HG03139 (cell line): ENCODE measurements around the gene TK2.
"Not testable (repeated sequence)": the region's sequence is repeated elsewhere in the genome, so short reads cannot be mapped to it uniquely, and the experiment has no call there.

Source experiments
- ATAC-seq: cut with Tn5 transposase; IDR thresholded peaks from one replicate; pipeline ENCODE4 v1.9.1; 2021; ENCODE audit not compliant: unreplicated experiment

TK2 gene

DNA sequence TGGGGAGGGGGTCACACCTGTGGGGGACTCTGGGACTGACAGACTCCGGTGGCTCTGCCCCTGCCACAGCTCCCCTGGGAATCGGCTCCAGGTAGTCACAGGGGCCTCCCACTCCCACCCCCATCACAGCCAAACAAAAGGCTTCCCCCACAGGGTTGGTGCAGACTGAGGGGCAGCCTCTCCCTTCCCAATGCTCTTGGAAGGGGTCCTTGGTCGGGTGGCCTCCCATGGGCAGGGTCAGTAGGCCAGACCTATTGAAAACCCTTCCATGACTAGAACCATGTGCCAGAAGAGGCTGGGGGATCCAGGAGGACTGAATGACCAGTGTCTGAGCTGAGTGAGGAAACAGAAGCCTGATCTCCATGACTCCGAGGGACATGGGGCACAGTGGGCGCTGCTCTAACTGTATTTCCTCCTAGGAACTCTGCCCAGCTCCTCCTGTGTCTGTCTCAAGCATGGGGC is 28.6 kb downstream of the TK2 start:
- ATAC-seq: no peak

DNA sequence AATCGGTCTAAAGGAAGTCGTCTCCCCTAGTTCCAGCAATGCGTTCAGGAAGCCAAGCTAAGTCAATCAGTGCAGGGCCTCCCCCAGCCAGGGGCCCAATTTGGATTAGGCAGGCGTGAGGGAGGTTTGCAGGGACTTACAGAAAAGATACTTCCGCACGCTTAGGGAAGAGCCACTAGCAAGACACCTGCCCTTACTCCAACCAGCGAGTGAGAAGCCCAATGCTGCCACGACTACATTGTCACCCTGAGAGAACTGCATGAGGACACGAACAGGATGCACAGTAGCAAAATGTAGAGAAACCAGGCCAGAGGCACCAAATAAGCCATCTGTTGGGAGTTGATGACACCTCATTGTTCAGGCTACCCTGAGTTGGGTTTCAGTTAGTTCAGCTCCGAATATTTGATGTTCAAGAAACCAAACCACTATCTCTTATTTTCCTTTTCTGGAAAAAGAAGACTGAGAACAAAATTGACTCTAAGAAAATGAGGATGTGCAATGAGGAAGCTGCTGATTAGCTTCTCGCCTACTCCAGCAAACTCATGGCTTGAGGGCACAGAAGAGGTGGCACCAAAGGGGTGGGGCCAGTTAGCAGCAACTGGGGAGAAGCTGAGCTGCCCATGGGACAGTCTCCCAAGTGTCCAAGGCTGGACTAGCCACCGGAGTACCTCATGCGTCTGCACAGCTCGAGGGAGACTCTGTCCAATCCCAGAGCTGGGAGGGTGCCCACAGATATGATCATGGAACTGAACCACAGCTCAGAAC is 29.3 kb downstream of the TK2 start:
- no peak for ATAC-seq

DNA sequence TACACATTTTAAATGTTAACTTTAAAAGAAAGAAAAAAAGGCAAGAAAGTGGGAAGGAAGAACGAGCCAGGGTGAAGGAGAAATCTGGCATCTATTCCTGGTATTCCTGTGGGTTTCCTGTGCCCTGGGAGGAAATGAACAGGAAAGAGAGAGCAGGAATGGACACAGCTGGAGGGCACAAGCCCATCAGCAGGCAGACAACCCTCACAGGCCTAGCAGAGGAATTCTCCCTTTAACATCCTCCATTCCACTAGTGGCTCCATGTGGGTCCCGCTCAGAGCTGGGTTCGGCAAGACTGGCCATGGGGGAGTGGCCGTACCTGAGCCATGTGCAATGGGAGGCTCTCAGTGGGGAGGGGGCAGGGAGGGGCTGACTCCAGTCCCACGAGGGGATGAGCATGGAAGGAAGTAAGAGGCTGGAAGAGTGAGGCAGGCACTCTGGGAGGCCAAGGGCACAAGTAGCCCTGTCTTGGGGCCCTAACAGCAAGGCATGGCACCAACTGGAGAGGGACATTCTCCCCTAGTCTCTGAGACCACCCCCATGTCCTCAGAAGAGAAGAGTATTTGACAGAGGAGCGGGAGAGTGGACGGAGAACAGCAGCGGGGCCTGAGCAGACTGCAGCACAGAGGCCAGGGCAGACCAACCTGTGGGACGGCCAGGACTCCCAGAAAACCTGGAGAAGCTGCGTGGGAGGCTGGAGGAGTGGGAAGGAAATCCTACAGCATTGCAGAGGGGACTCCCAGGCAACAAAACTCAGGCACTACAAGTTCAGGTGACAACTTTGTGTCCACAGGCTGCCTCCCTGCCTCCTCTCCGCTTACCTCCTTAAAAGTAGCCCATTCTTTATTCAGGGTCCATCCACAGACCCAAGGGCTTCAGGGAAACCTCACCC is 30.2 kb downstream of the TK2 start:
- no peak for ATAC-seq

- ATAC-seq: no peak
Measured at GRCh38 chr16:66517586-66518263, 32.2 kb downstream of the TK2 start.

DNA sequence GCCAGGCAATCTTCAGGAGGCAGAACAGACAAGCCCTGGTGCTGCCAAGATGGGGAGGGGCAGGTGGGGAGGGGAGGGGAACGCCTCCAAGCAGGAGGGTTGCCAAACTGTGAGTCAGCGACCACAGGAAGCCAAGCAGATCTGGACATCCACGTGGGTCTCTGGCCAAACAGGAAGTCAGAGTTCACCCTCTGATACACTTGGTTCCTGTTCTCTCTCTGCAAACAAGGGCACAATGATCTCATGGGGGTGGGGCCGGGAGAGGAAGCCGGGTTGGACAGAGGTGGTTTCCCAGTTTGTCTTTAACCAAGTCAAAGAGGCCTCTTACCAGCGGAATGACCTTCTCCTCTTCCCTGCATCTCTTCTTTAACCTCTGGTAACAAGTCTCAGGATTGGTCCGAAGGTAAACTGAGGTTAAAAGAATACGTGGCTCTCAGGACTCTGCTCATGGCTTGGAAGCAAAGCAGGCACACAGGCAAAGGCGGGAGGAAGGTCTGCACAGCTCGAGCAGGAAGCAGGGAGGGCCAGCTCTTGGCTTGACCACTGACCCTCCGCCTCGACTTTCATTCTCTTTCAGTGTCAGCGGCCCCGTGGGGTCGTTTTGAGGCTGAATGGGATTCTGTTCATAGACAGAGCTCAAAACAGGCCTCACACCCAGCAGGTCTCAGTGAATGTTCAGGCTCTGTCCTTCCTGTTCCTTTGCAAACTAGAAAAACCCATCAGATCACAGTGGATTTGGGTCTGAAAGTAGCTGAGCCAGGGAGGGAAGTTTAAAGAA is 32.9 kb downstream of the TK2 start:
- peak; percentile 92 for ATAC-seq

GRCh38 chr16:66516509-66516807 is 33.5 kb downstream of the TK2 start:
- ATAC-seq: no peak

DNA sequence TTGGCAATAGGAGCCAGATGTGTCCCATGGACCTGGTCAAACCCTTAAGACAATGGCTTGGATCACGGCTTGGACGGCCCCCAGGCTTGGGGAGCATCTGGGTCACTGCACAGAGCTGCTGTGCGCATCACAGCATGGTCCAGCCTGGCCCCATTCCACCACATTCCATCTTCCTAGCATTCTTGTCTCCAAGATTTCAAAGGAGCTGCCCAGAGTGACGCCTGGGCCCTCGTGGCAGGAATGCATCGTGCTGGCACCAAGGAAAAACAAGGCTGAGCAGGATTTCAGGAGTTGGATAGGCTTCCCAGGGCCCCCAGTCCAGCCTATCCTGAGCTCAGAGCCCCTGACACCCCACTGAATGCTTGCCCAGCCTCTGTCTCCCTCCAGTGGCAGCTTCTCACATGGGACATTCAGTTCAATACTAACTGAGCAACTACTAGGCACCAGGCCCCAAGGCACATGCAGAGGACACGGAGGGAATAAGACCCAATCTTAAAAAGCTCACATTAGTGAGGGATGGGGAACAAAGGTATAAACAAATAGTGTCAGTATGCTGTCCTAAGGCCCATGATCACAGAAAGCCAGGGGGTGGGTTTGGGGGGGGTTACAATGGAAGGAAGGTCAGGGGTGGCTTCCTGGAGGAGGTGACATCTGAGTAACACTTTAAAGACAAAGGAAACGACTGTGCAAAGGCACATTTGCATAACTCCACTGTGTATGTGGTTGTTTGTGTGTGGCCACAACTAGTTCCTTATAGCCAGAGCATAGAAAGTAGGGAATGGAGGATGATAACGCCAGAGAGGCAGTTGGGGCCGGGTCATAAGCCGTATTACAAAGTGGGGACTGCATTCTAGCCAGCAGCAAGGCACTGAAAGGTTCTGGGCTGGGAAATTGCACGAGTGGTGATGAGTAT is 34.1 kb downstream of the TK2 start:
- no peak for ATAC-seq

GRCh38 chr16:66514980-66515595 is 34.8 kb downstream of the TK2 start:
- ATAC-seq: not testable (repeated sequence)

DNA sequence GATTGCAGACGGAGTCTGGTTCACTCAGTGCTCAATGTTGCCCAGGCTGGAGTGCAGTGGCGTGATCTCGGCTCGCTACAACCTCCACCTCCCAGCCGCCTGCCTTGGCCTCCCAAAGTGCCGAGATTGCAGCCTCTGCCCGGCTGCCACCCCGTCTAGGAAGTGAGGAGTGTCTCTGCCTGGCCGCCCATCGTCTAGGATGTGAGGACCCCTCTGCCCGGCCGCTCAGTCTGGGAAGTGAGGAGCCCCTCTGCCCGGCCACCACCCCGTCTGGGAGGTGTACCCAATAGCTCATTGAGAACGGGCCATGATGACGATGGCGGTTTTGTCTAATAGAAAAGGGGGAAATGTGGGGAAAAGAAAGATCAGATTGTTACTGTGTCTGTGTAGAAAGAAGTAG is 35.5 kb downstream of the TK2 start:
- ATAC-seq: not testable (repeated sequence)

GRCh38 chr16:66513111-66513723 is 36.7 kb downstream of the TK2 start:
- ATAC-seq: no peak

DNA sequence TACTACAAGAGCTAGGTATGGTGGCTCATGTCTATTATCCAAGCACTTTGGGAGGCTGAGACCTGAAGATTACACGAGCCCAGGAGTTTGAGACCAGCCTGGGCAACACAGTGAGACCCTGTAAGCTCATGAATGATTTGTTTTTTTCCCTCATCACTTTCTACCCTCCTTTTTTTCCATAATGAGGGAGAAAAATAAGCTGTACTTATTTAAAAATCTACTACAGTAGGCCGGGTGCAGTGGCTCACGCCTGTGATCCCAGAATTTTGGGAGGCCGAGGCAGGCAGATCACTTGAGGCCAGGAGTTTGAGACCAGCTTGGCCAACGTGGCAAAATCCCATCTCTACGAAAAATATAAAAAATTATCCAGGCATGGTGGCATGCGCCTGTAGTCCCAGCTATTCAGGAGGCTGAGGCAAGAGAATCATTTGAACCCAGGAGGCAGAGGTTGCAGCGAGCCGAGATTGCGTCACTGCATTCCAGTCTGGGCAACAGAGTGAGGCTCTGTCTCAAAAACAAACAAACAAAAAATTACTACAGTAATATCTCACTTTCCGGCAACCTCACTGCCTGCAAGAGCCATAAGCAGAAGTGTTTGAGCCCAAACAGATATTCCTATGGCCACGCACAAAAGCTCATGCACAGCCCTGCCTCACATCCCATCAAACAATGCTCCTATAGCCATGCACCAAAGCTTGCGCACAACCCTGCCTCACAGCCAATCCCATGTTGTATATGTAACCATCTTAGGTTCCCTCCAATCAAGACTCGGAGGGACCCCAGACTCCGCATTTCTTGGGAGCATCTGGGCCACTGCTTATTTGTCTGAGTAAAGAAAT is 37.4 kb downstream of the TK2 start:
- no peak for ATAC-seq

DNA sequence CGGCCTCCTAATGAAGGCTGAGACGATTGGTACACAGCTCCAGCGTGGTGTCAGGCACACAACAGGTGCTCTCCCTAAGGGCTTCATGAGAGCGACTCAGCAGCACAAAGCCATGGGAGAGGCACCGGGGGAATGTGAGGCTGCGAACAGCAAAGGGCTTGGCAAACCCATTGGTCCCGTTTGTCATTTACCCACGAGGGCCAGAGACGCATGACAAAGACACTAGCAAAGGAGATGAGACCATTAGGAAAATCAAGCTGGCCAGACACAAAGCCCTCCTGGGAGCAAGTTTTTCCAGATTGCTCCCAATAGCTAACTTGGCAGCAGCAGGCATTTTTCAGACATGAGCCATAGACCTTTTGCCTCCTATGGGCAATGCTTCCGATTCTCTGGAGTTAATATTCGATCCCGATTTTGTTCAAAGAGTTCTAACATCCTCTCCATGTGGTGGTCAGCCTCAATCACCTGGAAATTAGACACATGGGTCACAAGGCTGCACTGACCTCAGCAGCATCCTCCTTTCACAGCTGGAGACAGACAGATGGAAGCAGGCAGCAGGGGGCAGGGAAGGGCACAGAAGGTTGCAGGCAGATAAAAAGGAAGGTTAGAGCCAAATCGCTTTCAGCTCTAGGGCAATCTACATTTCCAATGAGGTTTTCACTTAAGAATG is 38.2 kb downstream of the TK2 start:
- no peak for ATAC-seq

DNA sequence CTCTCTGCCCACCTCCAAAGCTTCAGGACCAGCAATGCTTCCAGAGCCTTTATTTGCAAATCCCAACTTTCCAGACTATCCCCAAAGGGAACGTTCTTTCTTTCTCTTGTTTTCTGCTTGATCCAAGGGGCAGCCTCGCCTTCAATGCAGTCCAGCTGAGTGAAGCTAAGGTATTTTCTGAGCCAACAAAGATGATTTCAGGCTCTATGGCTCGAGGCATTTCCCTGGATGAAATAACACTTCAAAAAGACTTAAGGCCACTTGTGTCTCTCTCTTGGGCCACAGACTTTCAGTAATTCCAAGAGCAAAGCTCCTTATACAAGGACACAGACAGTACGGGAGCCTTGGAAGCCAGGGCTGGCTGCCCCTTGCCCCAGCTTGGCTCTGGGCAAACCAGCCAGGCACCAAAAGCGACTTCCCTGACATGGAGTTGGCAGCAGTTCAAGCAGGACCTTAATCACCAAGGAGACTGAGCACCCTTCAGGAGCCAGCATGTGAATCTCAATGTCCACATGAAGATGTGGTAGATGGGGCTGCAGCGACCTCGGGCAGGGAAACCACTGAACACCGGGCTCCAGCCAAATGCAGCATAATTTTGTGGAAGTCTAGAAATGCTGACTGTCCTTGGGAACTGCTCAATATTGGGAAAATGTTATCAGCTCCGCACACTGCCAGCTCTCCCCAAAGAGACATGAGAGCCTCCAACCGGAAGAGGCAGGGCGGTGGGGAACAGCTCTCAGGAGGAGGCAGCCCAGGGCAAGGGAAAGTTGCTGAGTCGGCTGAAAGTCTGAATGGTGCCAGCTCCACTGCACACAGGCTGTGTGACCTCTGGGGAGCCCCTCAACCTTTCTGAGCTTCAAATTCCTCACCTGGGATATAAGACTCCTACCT is 39.0 kb downstream of the TK2 start:
- no peak for ATAC-seq

DNA sequence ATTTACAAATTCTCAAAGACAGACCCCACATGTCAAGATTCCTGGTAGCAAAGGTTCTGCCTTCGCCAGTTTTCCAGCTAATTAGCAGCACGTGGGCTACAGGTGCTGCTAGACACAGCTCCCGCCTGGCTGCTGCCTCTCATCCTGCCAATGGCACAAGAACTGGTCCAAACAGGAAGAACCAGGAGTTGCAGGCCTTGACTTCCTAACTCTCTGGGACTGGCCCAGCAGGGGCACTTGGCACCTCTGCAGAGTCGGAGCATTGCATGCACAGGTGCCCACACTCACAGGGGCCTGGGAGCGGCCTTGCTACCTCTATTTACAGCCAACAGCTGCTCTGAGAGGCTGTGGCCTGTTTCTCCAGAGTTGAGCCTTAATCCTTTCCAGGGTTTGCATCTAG is 39.6 kb downstream of the TK2 start:
- ATAC-seq: no peak

- no peak for ATAC-seq
Measured at GRCh38 chr16:66509576-66509975, 40.3 kb downstream of the TK2 start.

DNA sequence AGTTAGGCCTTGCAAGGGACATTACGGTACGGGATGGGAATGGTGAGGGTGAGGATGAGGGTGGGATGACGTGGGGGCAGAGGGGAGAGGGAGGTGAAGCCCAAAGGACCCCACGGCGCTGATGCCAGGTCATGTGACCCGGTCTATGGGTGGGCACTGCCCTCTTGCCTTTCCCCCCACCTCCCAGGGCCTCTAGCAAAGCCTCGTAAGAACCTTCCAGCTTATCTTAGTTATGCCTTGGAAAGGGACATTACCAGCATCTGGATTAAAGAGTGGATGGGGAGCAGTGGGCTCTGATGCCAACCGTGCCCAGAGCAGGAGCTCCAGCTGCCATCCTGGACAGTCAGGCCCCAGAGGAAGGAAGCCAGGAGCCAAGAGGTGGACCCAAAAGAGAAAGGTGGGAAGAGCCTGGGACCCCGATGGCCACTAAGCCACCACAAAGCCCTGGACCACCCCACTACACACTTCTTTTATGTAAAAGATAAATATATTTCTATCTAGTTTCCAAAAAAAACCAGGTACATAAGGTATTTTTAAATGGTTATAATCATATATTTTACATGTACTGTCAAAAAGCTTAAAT is 40.9 kb downstream of the TK2 start:
- no peak for ATAC-seq
